Measurements from ENCODE around the gene RNF152. TPM values are rescaled to one million over a fixed set of nuclear protein-coding genes. Genes with fewer than 3 reads are reported as not detected.
A peak's percentile ranks its signal among the peaks of the same experiment; 100 is the strongest.

Gene RNF152
- total and polyA plus RNA-seq, 11 donors: 2.8 to 24.0 (median 10.7) TPM

GRCh38 chr18:61891271-61891670 is 1.5 kb downstream of the RNF152 start:
- H3K9me3 ChIP-seq: no peaks in the 10 kb centered on the region
- H3K27ac ChIP-seq: peak overlapping the region in 8 of 12 donors; percentile 39 to 97 (median 91)
- peak overlapping the region in 9 of 12 donors; percentile 81 to 99 (median 95) for H3K4me3 ChIP-seq
- intact Hi-C loops (cut with DNase I): loop anchor here (5.0 to 10.0 kb wide), 12 partner anchors 59 to 339 kb away; no protein-coding TSS in a partner anchor
- ATAC-seq (no peak), DNase-seq (no peak)
- no peak for TF ChIP-seq POLR2A (IDR thresholded peaks at IDR 0.05)
- TF ChIP-seq CTCF (IDR thresholded peaks at IDR 0.05): no peak
- peaks cover 0 to 35% (median 6%) of the 10 kb centered on the region in 9 donors for H3K36me3 ChIP-seq
- peaks cover 0 to 50% (median 19%) of the 10 kb centered on the region in 12 donors for H3K4me1 ChIP-seq
- 68 to 77% (median 73%) methylated on average over 2 of the region's 2 CpGs for WGBS, 4 donors
- H3K27me3 ChIP-seq: peaks cover 0 to 38% (median 0%) of the 10 kb centered on the region in 9 donors

GRCh38 chr18:61890344-61890743 is 2.5 kb downstream of the RNF152 start:
- intact Hi-C loops (cut with DNase I): loop anchor here (5.0 to 10.0 kb wide), 12 partner anchors 58 to 338 kb away; no protein-coding TSS in a partner anchor
- peak overlapping the region in 5 of 12 donors; percentile 5 to 97 (median 51) for H3K27ac ChIP-seq
- peak overlapping the region in 4 of 12 donors; percentile 3 to 97 (median 16) for H3K4me3 ChIP-seq
- peaks cover 0 to 35% (median 6%) of the 10 kb centered on the region in 9 donors for H3K36me3 ChIP-seq
- H3K4me1 ChIP-seq: peaks cover 0 to 50% (median 19%) of the 10 kb centered on the region in 12 donors
- peaks cover 0 to 36% (median 0%) of the 10 kb centered on the region in 9 donors for H3K27me3 ChIP-seq
- 81 to 91% (median 86%) methylated on average over 3 of the region's 3 CpGs for WGBS, 4 donors
- no peak for TF ChIP-seq POLR2A (IDR thresholded peaks at IDR 0.05)
- TF ChIP-seq CTCF (IDR thresholded peaks at IDR 0.05): no peak
- no peak for ATAC-seq
- no peaks in the 10 kb centered on the region for H3K9me3 ChIP-seq
- DNase-seq: no peak

GRCh38 chr18:61889541-61889940 is 3.3 kb downstream of the RNF152 start:
- Histone ChIP-seq H3K9me3 (no peaks in the 10 kb centered on the region), H3K27ac (peak overlapping the region in 7 of 12 donors; percentile 10 to 97 (median 51)), H3K36me3 (peaks cover 0 to 36% (median 6%) of the 10 kb centered on the region in 9 donors), H3K27me3 (peaks cover 0 to 28% (median 0%) of the 10 kb centered on the region in 9 donors), H3K4me3 (peak overlapping the region in 4 of 12 donors; percentile 2 to 97 (median 22)), H3K4me1 (peaks cover 0 to 46% (median 14%) of the 10 kb centered on the region in 12 donors)
- WGBS, 4 donors: 60 to 74% (median 66%) methylated on average over 1 of the region's 1 CpG
- DNase-seq (no peak), ATAC-seq (no peak)
- intact Hi-C loops (cut with DNase I): loop anchor here in 4 of 10 donors (5.0 to 10.0 kb wide), 3 partner anchors 55 to 145 kb away; no protein-coding TSS in a partner anchor
- TF ChIP-seq POLR2A (IDR thresholded peaks at IDR 0.05): no peak
- no peak for TF ChIP-seq CTCF (IDR thresholded peaks at IDR 0.05)

DNA sequence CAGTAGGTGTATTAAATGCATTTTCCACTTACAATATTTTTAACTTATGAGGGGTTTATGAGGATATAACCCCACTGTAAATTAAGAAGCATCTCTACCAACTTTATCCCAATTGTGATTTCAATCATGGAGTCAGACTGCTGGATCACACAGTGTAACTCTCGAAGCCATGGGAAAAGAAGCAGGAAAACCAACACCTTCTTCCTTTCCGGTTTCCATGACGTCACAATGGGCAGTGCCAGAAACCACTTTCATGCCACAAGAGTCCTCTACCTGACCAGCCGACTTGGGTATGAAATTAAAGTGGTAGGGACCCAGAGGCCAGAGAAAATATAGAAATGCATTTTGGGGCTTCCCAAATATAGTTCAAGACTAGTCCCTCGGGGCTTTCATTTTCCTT is 4.2 kb downstream of the RNF152 start:
- Histone ChIP-seq H3K4me3 (peak overlapping the region in 4 of 12 donors; percentile 8 to 97 (median 22)), H3K27me3 (peaks cover 0 to 20% (median 0%) of the 10 kb centered on the region in 9 donors), H3K4me1 (peaks cover 0 to 45% (median 12%) of the 10 kb centered on the region in 12 donors), H3K27ac (peak overlapping the region in 8 of 12 donors; percentile 3 to 97 (median 58)), H3K36me3 (peaks cover 0 to 38% (median 6%) of the 10 kb centered on the region in 9 donors), H3K9me3 (no peaks in the 10 kb centered on the region)
- 59 to 75% (median 62%) methylated on average over 5 of the region's 5 CpGs for WGBS, 4 donors
- peak in 1 of 4 donors; percentile 52 for ATAC-seq
- DNase-seq: peak in 2 of 5 donors; percentile 26 to 41
- intact Hi-C loops (cut with DNase I): loop anchor here in 4 of 10 donors (5.0 to 10.0 kb wide), 3 partner anchors 54 to 144 kb away; no protein-coding TSS in a partner anchor
- TF ChIP-seq POLR2A (IDR thresholded peaks at IDR 0.05) (no peak), CTCF (IDR thresholded peaks at IDR 0.05) (no peak)

Data from heart left ventricle (tissue), 16 donors.